Subcutaneous adipose tissue (tissue), 4 donors: ENCODE results near the gene TRDMT1. TPM values are rescaled to one million over a fixed set of nuclear protein-coding genes. Genes with fewer than 3 reads are reported as not detected.

Experiments
- CTCF ChIP-seq: fragments of 450-650 bp; IDR thresholded peaks from one replicate; pipeline ENCODE4 v1.5.1; 2016; ENCODE audit warnings: low read depth, mild to moderate bottlenecking, control low read depth, antibody characterized with exemption, moderate library complexity
- total RNA-seq, 4 donors: library from RNA; depleted of rRNA; stranded (reverse); fragments of >200 nt; gene quantifications; one replicate each; pipeline ENCODE4 v1.1.0, GENCODE V29; 2016

The TRDMT1 gene
- total RNA-seq, 4 donors from 2014 or later = 5.8 to 9.0 (median 8.3) TPM

GRCh38 chr10:17229967-17230682, 28.7 kb upstream of the TRDMT1 start:
- TF ChIP-seq CTCF = no peak

- TF ChIP-seq CTCF = no peak
Observed at GRCh38 chr10:17229717-17229966, 28.2 kb upstream of the TRDMT1 start.

GRCh38 chr10:17229016-17229716, 27.7 kb upstream of the TRDMT1 start:
- no peak for TF ChIP-seq CTCF

- no peak for TF ChIP-seq CTCF
Observed at GRCh38 chr10:17228091-17229015, 26.9 kb upstream of the TRDMT1 start, which contains the start of gene VIM. Gene VIM (plus strand): TSS chr10:17228241. CDS start chr10:17229423, 1,182 bp downstream.

GRCh38 chr10:17227367-17228090, 26.1 kb upstream of the TRDMT1 start:
- TF ChIP-seq CTCF = no peak

- TF ChIP-seq CTCF = no peak
Observed at GRCh38 chr10:17226891-17227303, 25.4 kb upstream of the TRDMT1 start.
